Measurements from ENCODE around the gene C22orf42.

Gene C22orf42

GRCh38 chr22:32127904-32128303, 31.2 kb downstream of the C22orf42 start:
- Histone ChIP-seq H3K9ac (ENCODE audit: low read length) (peak overlapping the region; percentile 21), H3K79me2 (ENCODE audit: control insufficient read depth, insufficient read depth, low read length) (no peaks in the 10 kb centered on the region), H3K56ac (ENCODE audit: low read length) (peak overlapping the region; percentile 67), H4K8ac (ENCODE audit: low read depth, low read length) (no peak overlapping the region), H3K4ac (ENCODE audit: low read depth, low read length) (no peak overlapping the region), H2BK15ac (replicated peaks; ENCODE audit: low read depth) (no peak overlapping the region), H3K23ac (ENCODE audit: low read length) (no peak overlapping the region), H4K5ac (ENCODE audit: low read length) (no peak overlapping the region), H3K27ac (ENCODE audit: low read depth, low read length) (no peak overlapping the region), H3K4me1 (ENCODE audit: control insufficient read depth, low read depth, low read length) (peaks cover 2% of the 10 kb centered on the region), H3K27me3 (ENCODE audit: insufficient read depth, low read length, poor library complexity) (no peaks in the 10 kb centered on the region), H2AK5ac (ENCODE audit: low read length) (no peak overlapping the region), H3K4me2 (ENCODE audit: low read length) (no peak overlapping the region), H3K18ac (ENCODE audit: low read length) (no peak overlapping the region), H2BK120ac (ENCODE audit: low read depth, low read length) (no peak overlapping the region), H3K4me3 (ENCODE audit: low read length) (no peak overlapping the region), H3K79me1 (ENCODE audit: low read length) (no peaks in the 10 kb centered on the region), H3K36me3 (ENCODE audit: control insufficient read depth, insufficient read depth, low read length) (no peaks in the 10 kb centered on the region), H2BK5ac (ENCODE audit: low read length) (no peak overlapping the region)
- DNase-seq, result peak; percentile 82
- WGBS (ENCODE audit: extremely low coverage, insufficient coverage, low lambda C conversion rate), result no CpG with 5 or more reads among the region's 4 CpGs

GRCh38 chr22:32123657-32124056, 35.4 kb downstream of the C22orf42 start:
- H2BK120ac ChIP-seq (ENCODE audit: low read depth, low read length), result no peak overlapping the region
- H4K8ac ChIP-seq (ENCODE audit: low read depth, low read length), result no peak overlapping the region
- H3K9ac ChIP-seq (ENCODE audit: low read length), result peak overlapping the region; percentile 14
- peak overlapping the region; percentile 45 for H2BK5ac ChIP-seq (ENCODE audit: low read length)
- no peaks in the 10 kb centered on the region for H3K36me3 ChIP-seq (ENCODE audit: control insufficient read depth, insufficient read depth, low read length)
- H2BK15ac ChIP-seq (replicated peaks; ENCODE audit: low read depth), result no peak overlapping the region
- DNase-seq, result peak; percentile 82
- no peak overlapping the region for H2AK5ac ChIP-seq (ENCODE audit: low read length)
- H3K56ac ChIP-seq (ENCODE audit: low read length), result peak overlapping the region; percentile 59
- no peak overlapping the region for H3K4me3 ChIP-seq (ENCODE audit: low read length)
- peaks cover 2% of the 10 kb centered on the region for H3K4me1 ChIP-seq (ENCODE audit: control insufficient read depth, low read depth, low read length)
- H3K4ac ChIP-seq (ENCODE audit: low read depth, low read length), result no peak overlapping the region
- no peak overlapping the region for H4K5ac ChIP-seq (ENCODE audit: low read length)
- H3K27ac ChIP-seq (ENCODE audit: low read depth, low read length), result no peak overlapping the region
- no CpG with 5 or more reads among the region's 10 CpGs for WGBS (ENCODE audit: extremely low coverage, insufficient coverage, low lambda C conversion rate)
- no peaks in the 10 kb centered on the region for H3K27me3 ChIP-seq (ENCODE audit: insufficient read depth, low read length, poor library complexity)
- H3K4me2 ChIP-seq (ENCODE audit: low read length), result no peak overlapping the region
- no peaks in the 10 kb centered on the region for H3K79me2 ChIP-seq (ENCODE audit: control insufficient read depth, insufficient read depth, low read length)
- no peak overlapping the region for H3K18ac ChIP-seq (ENCODE audit: low read length)
- no peak overlapping the region for H3K23ac ChIP-seq (ENCODE audit: low read length)
- no peaks in the 10 kb centered on the region for H3K79me1 ChIP-seq (ENCODE audit: low read length)

GRCh38 chr22:32122899-32123298, 36.2 kb downstream of the C22orf42 start:
- no peaks in the 10 kb centered on the region for H3K36me3 ChIP-seq (ENCODE audit: control insufficient read depth, insufficient read depth, low read length)
- no peak overlapping the region for H4K5ac ChIP-seq (ENCODE audit: low read length)
- no peak for DNase-seq
- H3K4me1 ChIP-seq (ENCODE audit: control insufficient read depth, low read depth, low read length), result no peaks in the 10 kb centered on the region
- no peak overlapping the region for H3K4ac ChIP-seq (ENCODE audit: low read depth, low read length)
- no peak overlapping the region for H2AK5ac ChIP-seq (ENCODE audit: low read length)
- H3K9ac ChIP-seq (ENCODE audit: low read length), result no peak overlapping the region
- no peak overlapping the region for H2BK15ac ChIP-seq (replicated peaks; ENCODE audit: low read depth)
- no peak overlapping the region for H3K4me3 ChIP-seq (ENCODE audit: low read length)
- H2BK120ac ChIP-seq (ENCODE audit: low read depth, low read length), result no peak overlapping the region
- H3K18ac ChIP-seq (ENCODE audit: low read length), result no peak overlapping the region
- H3K4me2 ChIP-seq (ENCODE audit: low read length), result no peak overlapping the region
- no peaks in the 10 kb centered on the region for H3K79me2 ChIP-seq (ENCODE audit: control insufficient read depth, insufficient read depth, low read length)
- H3K56ac ChIP-seq (ENCODE audit: low read length), result no peak overlapping the region
- no peaks in the 10 kb centered on the region for H3K27me3 ChIP-seq (ENCODE audit: insufficient read depth, low read length, poor library complexity)
- H3K23ac ChIP-seq (ENCODE audit: low read length), result no peak overlapping the region
- H3K27ac ChIP-seq (ENCODE audit: low read depth, low read length), result no peak overlapping the region
- H4K8ac ChIP-seq (ENCODE audit: low read depth, low read length), result no peak overlapping the region
- no CpG with 5 or more reads among the region's 15 CpGs for WGBS (ENCODE audit: extremely low coverage, insufficient coverage, low lambda C conversion rate)
- no peak overlapping the region for H2BK5ac ChIP-seq (ENCODE audit: low read length)
- no peaks in the 10 kb centered on the region for H3K79me1 ChIP-seq (ENCODE audit: low read length)

- Histone ChIP-seq H3K23ac (ENCODE audit: low read length) (no peak overlapping the region), H3K56ac (ENCODE audit: low read length) (no peak overlapping the region), H3K27ac (ENCODE audit: low read depth, low read length) (no peak overlapping the region), H3K4me2 (ENCODE audit: low read length) (no peak overlapping the region), H3K18ac (ENCODE audit: low read length) (no peak overlapping the region), H3K9ac (ENCODE audit: low read length) (no peak overlapping the region), H2BK5ac (ENCODE audit: low read length) (no peak overlapping the region), H3K27me3 (ENCODE audit: insufficient read depth, low read length, poor library complexity) (no peaks in the 10 kb centered on the region), H4K8ac (ENCODE audit: low read depth, low read length) (no peak overlapping the region), H3K79me1 (ENCODE audit: low read length) (no peaks in the 10 kb centered on the region), H3K4ac (ENCODE audit: low read depth, low read length) (no peak overlapping the region), H3K4me3 (ENCODE audit: low read length) (no peak overlapping the region), H3K36me3 (ENCODE audit: control insufficient read depth, insufficient read depth, low read length) (no peaks in the 10 kb centered on the region), H3K4me1 (ENCODE audit: control insufficient read depth, low read depth, low read length) (no peaks in the 10 kb centered on the region), H3K79me2 (ENCODE audit: control insufficient read depth, insufficient read depth, low read length) (no peaks in the 10 kb centered on the region), H2AK5ac (ENCODE audit: low read length) (no peak overlapping the region), H2BK120ac (ENCODE audit: low read depth, low read length) (no peak overlapping the region), H4K5ac (ENCODE audit: low read length) (no peak overlapping the region), H2BK15ac (replicated peaks; ENCODE audit: low read depth) (no peak overlapping the region)
- no CpG with 5 or more reads among the region's 20 CpGs for WGBS (ENCODE audit: extremely low coverage, insufficient coverage, low lambda C conversion rate)
- DNase-seq, result no peak
Measured at GRCh38 chr22:32120603-32121002, 38.5 kb downstream of the C22orf42 start.

- peak; percentile 10 for DNase-seq
- no CpG with 5 or more reads among the region's 15 CpGs for WGBS (ENCODE audit: extremely low coverage, insufficient coverage, low lambda C conversion rate)
- H3K79me1 ChIP-seq (ENCODE audit: low read length), result no peaks in the 10 kb centered on the region
Measured at GRCh38 chr22:32119568-32120235, 39.4 kb downstream of the C22orf42 start.

GRCh38 chr22:32112380-32112779, 46.7 kb downstream of the C22orf42 start:
- Histone ChIP-seq H3K79me1 (ENCODE audit: low read length) (no peaks in the 10 kb centered on the region), H2BK120ac (ENCODE audit: low read depth, low read length) (no peak overlapping the region), H3K79me2 (ENCODE audit: control insufficient read depth, insufficient read depth, low read length) (no peaks in the 10 kb centered on the region), H3K36me3 (ENCODE audit: control insufficient read depth, insufficient read depth, low read length) (no peaks in the 10 kb centered on the region), H3K4me2 (ENCODE audit: low read length) (no peak overlapping the region), H2BK5ac (ENCODE audit: low read length) (no peak overlapping the region), H3K4me3 (ENCODE audit: low read length) (no peak overlapping the region), H3K56ac (ENCODE audit: low read length) (no peak overlapping the region), H3K27ac (ENCODE audit: low read depth, low read length) (no peak overlapping the region), H4K5ac (ENCODE audit: low read length) (no peak overlapping the region), H3K23ac (ENCODE audit: low read length) (no peak overlapping the region), H2AK5ac (ENCODE audit: low read length) (no peak overlapping the region), H2BK15ac (replicated peaks; ENCODE audit: low read depth) (no peak overlapping the region), H3K4ac (ENCODE audit: low read depth, low read length) (no peak overlapping the region), H3K18ac (ENCODE audit: low read length) (no peak overlapping the region), H3K9ac (ENCODE audit: low read length) (no peak overlapping the region), H3K4me1 (ENCODE audit: control insufficient read depth, low read depth, low read length) (no peaks in the 10 kb centered on the region), H3K27me3 (ENCODE audit: insufficient read depth, low read length, poor library complexity) (no peaks in the 10 kb centered on the region), H4K8ac (ENCODE audit: low read depth, low read length) (no peak overlapping the region)
- WGBS (ENCODE audit: extremely low coverage, insufficient coverage, low lambda C conversion rate), result no CpG with 5 or more reads among the region's 2 CpGs
- DNase-seq, result no peak

More at GRCh38 chr22:32119568-32120235, 39.4 kb downstream of the C22orf42 start:
- no peaks in the 10 kb centered on the region for H3K27me3 ChIP-seq (ENCODE audit: insufficient read depth, low read length, poor library complexity)
- H2BK15ac ChIP-seq (replicated peaks; ENCODE audit: low read depth), result no peak overlapping the region
- no peak overlapping the region for H3K9ac ChIP-seq (ENCODE audit: low read length)
- H2BK120ac ChIP-seq (ENCODE audit: low read depth, low read length), result no peak overlapping the region
- H3K4me2 ChIP-seq (ENCODE audit: low read length), result no peak overlapping the region
- H3K23ac ChIP-seq (ENCODE audit: low read length), result no peak overlapping the region
- H3K18ac ChIP-seq (ENCODE audit: low read length), result no peak overlapping the region
- H4K5ac ChIP-seq (ENCODE audit: low read length), result no peak overlapping the region
- H3K36me3 ChIP-seq (ENCODE audit: control insufficient read depth, insufficient read depth, low read length), result no peaks in the 10 kb centered on the region
- no peak overlapping the region for H3K4ac ChIP-seq (ENCODE audit: low read depth, low read length)
- no peak overlapping the region for H3K27ac ChIP-seq (ENCODE audit: low read depth, low read length)
- H2BK5ac ChIP-seq (ENCODE audit: low read length), result no peak overlapping the region
- H3K56ac ChIP-seq (ENCODE audit: low read length), result no peak overlapping the region
- H2AK5ac ChIP-seq (ENCODE audit: low read length), result no peak overlapping the region
- no peak overlapping the region for H4K8ac ChIP-seq (ENCODE audit: low read depth, low read length)
- H3K79me2 ChIP-seq (ENCODE audit: control insufficient read depth, insufficient read depth, low read length), result no peaks in the 10 kb centered on the region
- no peak overlapping the region for H3K4me3 ChIP-seq (ENCODE audit: low read length)
- H3K4me1 ChIP-seq (ENCODE audit: control insufficient read depth, low read depth, low read length), result no peaks in the 10 kb centered on the region
